ENCODE measurements around the gene ACOXL.

DNA sequence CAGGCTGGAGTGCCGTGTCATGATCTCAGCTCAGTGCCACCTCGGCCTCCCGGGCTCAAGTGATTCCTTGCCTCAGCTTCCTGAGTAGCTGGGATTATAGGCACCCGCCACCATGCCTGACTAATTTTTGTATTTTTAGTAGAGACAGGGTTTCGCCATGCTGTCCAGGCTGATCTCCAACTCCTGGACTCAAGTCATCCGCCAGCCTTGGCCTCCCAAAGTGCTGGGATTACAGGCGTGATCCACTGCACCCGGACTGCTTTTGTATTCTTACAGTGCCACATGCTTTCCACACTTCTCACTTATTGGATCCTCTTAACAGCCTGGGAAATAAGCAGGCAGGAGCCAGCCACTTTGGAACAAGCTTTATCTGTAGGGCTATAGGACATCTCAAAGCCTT lies 363.1 kb downstream of the ACOXL start:
- no peak for TF ChIP-seq POLR2A (IDR thresholded peaks at IDR 0.05; ENCODE audit: low read length)
- TF ChIP-seq GATA1 (IDR thresholded peaks at IDR 0.05; ENCODE audit: low read depth, low read length) = no peak

Measured in erythroblast (primary cell).